GM23338 (cell line): ENCODE data around the gene DDX49. TPM values are rescaled to one million over a fixed set of nuclear protein-coding genes. Genes with fewer than 3 reads are reported as not detected.

ENCODE experiments used
- ATAC-seq: fragments of 200-7000 bp; cut with Tn5 transposase; 3 replicates; pipeline ENCODE4 v1.9.1; 2020
- DNase-seq: peaks from one replicate; pipeline ENCODE4 v3.0.0-alpha.2; 2015; ENCODE audit warnings: low spot score
- H2AFZ ChIP-seq: fragments of 200-600 bp; sonication (generic); 2 replicates; pipeline ENCODE4 v1.8.0; 2016; ENCODE audit warnings: antibody characterized with exemption, mild to moderate bottlenecking, moderate library complexity
- H3F3A ChIP-seq: fragments of 200-600 bp; sonication (generic); replicated peaks from 2 replicates; pipeline ENCODE4 v1.8.0; 2017; ENCODE audit warnings: antibody characterized with exemption, mixed run types, low read depth
- H3K27ac ChIP-seq: fragments of 200-600 bp; sonication (generic); 2 replicates; pipeline ENCODE4 v1.6.1; 2016; ENCODE audit warnings: low read depth
- H3K27me3 ChIP-seq: fragments of 200-600 bp; sonication (generic); 2 replicates; pipeline ENCODE4 v1.8.0; 2016; ENCODE audit warnings: mild to moderate bottlenecking, mixed run types, moderate library complexity; ENCODE audit not compliant: insufficient read depth
- H3K36me3 ChIP-seq: fragments of 200-600 bp; sonication (generic); 2 replicates; pipeline ENCODE4 v1.8.0; 2016; ENCODE audit warnings: mild to moderate bottlenecking; ENCODE audit not compliant: insufficient read depth
- H3K4me1 ChIP-seq: fragments of 200-600 bp; sonication (generic); 2 replicates; pipeline ENCODE4 v1.8.0; 2016; ENCODE audit warnings: mild to moderate bottlenecking, moderate library complexity; ENCODE audit not compliant: insufficient read depth
- H3K4me2 ChIP-seq: fragments of 200-600 bp; sonication (generic); 2 replicates; pipeline ENCODE4 v1.7.1; 2017; ENCODE audit warnings: mixed run types
- H3K4me3 ChIP-seq: fragments of 200-600 bp; sonication (generic); 2 replicates; pipeline ENCODE4 v1.6.1; 2016; ENCODE audit warnings: mixed run types
- H3K79me2 ChIP-seq: fragments of 200-600 bp; sonication (generic); replicated peaks from 2 replicates; pipeline ENCODE4 v1.8.0; 2017; ENCODE audit warnings: mild to moderate bottlenecking; ENCODE audit not compliant: insufficient read depth
- H3K9me2 ChIP-seq: fragments of 200-600 bp; sonication (generic); 2 replicates; pipeline ENCODE4 v1.8.0; 2017; ENCODE audit not compliant: insufficient read depth
- H4K20me1 ChIP-seq: fragments of 200-600 bp; sonication (generic); replicated peaks from 2 replicates; pipeline ENCODE4 v1.8.0; 2017; ENCODE audit warnings: mild to moderate bottlenecking; ENCODE audit not compliant: insufficient read depth
- H3K27ac Mint-ChIP-seq: 2 replicates; pipeline ENCODE4 v1.8.0; 2020; ENCODE audit warnings: inconsistent platforms, mild to moderate bottlenecking, moderate library complexity, mixed read lengths
- H3K27me3 Mint-ChIP-seq: 3 replicates; pipeline ENCODE4 v1.8.0; 2022; ENCODE audit warnings: low read depth, mild to moderate bottlenecking, moderate library complexity, mixed read lengths, inconsistent platforms; ENCODE audit not compliant: insufficient read depth, poor library complexity
- H3K36me3 Mint-ChIP-seq: 3 replicates; pipeline ENCODE4 v1.8.0; 2021; ENCODE audit warnings: low read depth, mild to moderate bottlenecking, inconsistent platforms, moderate library complexity, mixed read lengths
- H3K4me1 Mint-ChIP-seq: 3 replicates; pipeline ENCODE4 v1.8.0; 2020; ENCODE audit warnings: mild to moderate bottlenecking, inconsistent platforms, mixed read lengths
- H3K4me3 Mint-ChIP-seq: 3 replicates; pipeline ENCODE4 v1.8.0; 2021; ENCODE audit warnings: moderate library complexity, mild to moderate bottlenecking, inconsistent platforms, mixed read lengths
- H3K9me3 Mint-ChIP-seq: 3 replicates; pipeline ENCODE4 v1.8.0; 2020; ENCODE audit warnings: moderate library complexity, mild to moderate bottlenecking, inconsistent platforms, mixed read lengths
- NANOG ChIP-seq: IDR thresholded peaks from 2 replicates; pipeline ENCODE4 v1.6.1; 2016; ENCODE audit warnings: antibody characterized with exemption, borderline replicate concordance
- STAT1 ChIP-seq: IDR thresholded peaks from one replicate; pipeline ENCODE4 v1.6.1; 2016; ENCODE audit warnings: antibody characterized with exemption; ENCODE audit not compliant: unreplicated experiment
- ZNF114 ChIP-seq: fragments of 250-450 bp; sonication (Bioruptor Pico); IDR thresholded peaks from 2 replicates; pipeline ENCODE4 v1.5.0; 2020; ENCODE audit warnings: mild to moderate bottlenecking, moderate library complexity
- ZNF331 ChIP-seq: fragments of 250-450 bp; sonication (Bioruptor Pico); IDR thresholded peaks from 2 replicates; pipeline ENCODE4 v1.5.0; 2020; ENCODE audit warnings: low read depth, mild to moderate bottlenecking, moderate library complexity
- polyA plus RNA-seq: library from polyadenylated mRNA; unstranded; fragments of >200 nt; fragmentation: Nextera tagmentation; extraction: Ambion mirVana; gene quantifications from 2 replicates; pipeline ENCODE4 v1.2.1, GENCODE V29; 2016
- total RNA-seq: library from RNA; depleted of rRNA; stranded (reverse); fragments of >200 nt; shearing (Covaris generic); gene quantifications from 2 replicates; pipeline ENCODE4 v1.2.3, GENCODE V29; 2014
- TF ChIP-seq, protein P1 (sequence below): IDR thresholded peaks from 2 replicates; pipeline ENCODE4 v1.6.1; 2016; ENCODE audit warnings: antibody characterized with exemption
- TF ChIP-seq, protein P2 (sequence below): IDR thresholded peaks from one replicate; pipeline ENCODE4 v1.6.1; 2018; ENCODE audit warnings: antibody characterized with exemption; ENCODE audit not compliant: unreplicated experiment
- TF ChIP-seq, protein P3 (sequence below), 2 experiments: fragments of 200-600 bp in 1 of 2; sonication (generic) in 1 of 2; conservative IDR thresholded peaks; 2 replicates each; pipeline versions ENCODE4 v1.5.1 to v1.6.1; 2016 to 2017; ENCODE audit warnings: antibody characterized with exemption in 2 of 2, low read depth in 2 of 2, mild to moderate bottlenecking in 2 of 2, moderate library complexity in 1 of 2
- TF ChIP-seq, protein P4 (sequence below): fragments of 250-450 bp; sonication (Bioruptor Pico); IDR thresholded peaks from 2 replicates; pipeline ENCODE4 v1.5.0; 2020; ENCODE audit warnings: mild to moderate bottlenecking, moderate library complexity

DDX49 gene
- total and polyA plus RNA-seq, 2 experiments from 2014 or later = 40.2 to 75.3 TPM

DNA sequence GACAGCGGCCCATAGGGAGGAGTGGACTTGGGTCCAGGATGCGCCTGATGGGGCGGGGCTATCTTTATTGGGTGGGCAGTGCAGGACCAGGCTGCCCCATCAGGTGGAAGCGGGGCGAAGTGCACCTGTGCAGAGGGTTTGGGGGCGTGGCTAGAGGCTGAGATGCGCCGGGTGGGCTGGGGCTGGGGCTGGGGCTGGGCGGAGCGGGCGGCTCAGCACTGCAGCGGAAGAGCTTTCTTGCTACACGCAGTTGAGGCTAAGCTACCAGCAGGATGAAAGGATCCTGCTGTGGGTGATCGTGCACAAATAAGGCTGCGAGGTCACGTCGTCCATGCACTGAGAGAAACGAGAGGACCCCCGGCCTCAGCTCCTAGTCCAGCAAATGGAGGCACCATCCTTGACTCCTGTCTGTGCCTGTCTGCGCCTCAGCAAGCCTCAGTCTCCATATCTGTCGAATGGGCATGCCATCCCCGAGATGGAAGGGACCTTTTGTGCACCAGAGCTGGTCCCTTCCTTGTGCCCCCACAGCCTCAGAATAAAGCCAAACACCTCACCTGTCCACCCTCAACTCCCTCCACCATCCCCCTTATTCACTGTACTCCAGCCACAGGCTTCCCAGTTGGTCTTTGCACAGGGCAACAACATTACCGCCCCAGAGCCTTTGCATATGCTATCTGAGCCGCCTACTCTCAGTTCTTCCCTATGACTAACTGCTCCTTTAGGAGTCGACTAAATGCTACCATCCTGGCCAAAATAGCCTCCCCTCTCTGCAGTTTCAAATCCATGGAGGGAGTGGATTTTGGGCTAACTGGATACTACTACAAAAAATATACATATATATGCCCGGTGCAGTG, 42.5 kb downstream of the DDX49 start:
- Histone ChIP-seq H2AFZ (peak overlapping the region; percentile 80; the same call in 1 of the 2 replicates), H4K20me1 (no peaks in the 10 kb centered on the region), H3K27ac (no peak overlapping the region), H3K4me2 (peak overlapping the region; percentile 60), H3K4me1 (peaks cover 3% of the 10 kb centered on the region), H3K79me2 (no peaks in the 10 kb centered on the region), H3K9me2 (no peaks in the 10 kb centered on the region), H3K4me3 (peak overlapping the region; percentile 44; the same call in 1 of the 2 replicates), H3K36me3 (no peaks in the 10 kb centered on the region), H3K27me3 (no peaks in the 10 kb centered on the region), H3F3A (peaks cover 7% of the 10 kb centered on the region; the same call in 1 of the 2 replicates)
- peak; percentile 99 for DNase-seq
- Mint-ChIP-seq H3K4me1 (peaks cover 8% of the 10 kb centered on the region), H3K27ac (no peak overlapping the region), H3K9me3 (no peaks in the 10 kb centered on the region), H3K27me3 (peaks cover 7% of the 10 kb centered on the region), H3K4me3 (peak overlapping the region; percentile 18; the same call in 1 of the 3 replicates), H3K36me3 (no peaks in the 10 kb centered on the region)
- ATAC-seq = peak; percentile 96
- TF ChIP-seq, protein P1, sequence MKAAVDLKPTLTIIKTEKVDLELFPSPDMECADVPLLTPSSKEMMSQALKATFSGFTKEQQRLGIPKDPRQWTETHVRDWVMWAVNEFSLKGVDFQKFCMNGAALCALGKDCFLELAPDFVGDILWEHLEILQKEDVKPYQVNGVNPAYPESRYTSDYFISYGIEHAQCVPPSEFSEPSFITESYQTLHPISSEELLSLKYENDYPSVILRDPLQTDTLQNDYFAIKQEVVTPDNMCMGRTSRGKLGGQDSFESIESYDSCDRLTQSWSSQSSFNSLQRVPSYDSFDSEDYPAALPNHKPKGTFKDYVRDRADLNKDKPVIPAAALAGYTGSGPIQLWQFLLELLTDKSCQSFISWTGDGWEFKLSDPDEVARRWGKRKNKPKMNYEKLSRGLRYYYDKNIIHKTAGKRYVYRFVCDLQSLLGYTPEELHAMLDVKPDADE = no peak
- TF ChIP-seq NANOG (no peak), ZNF331 (CRISPR knock-in tag) (no peak), STAT1 (no peak), ZNF114 (CRISPR knock-in tag) (no peak)
- TF ChIP-seq, protein P2, sequence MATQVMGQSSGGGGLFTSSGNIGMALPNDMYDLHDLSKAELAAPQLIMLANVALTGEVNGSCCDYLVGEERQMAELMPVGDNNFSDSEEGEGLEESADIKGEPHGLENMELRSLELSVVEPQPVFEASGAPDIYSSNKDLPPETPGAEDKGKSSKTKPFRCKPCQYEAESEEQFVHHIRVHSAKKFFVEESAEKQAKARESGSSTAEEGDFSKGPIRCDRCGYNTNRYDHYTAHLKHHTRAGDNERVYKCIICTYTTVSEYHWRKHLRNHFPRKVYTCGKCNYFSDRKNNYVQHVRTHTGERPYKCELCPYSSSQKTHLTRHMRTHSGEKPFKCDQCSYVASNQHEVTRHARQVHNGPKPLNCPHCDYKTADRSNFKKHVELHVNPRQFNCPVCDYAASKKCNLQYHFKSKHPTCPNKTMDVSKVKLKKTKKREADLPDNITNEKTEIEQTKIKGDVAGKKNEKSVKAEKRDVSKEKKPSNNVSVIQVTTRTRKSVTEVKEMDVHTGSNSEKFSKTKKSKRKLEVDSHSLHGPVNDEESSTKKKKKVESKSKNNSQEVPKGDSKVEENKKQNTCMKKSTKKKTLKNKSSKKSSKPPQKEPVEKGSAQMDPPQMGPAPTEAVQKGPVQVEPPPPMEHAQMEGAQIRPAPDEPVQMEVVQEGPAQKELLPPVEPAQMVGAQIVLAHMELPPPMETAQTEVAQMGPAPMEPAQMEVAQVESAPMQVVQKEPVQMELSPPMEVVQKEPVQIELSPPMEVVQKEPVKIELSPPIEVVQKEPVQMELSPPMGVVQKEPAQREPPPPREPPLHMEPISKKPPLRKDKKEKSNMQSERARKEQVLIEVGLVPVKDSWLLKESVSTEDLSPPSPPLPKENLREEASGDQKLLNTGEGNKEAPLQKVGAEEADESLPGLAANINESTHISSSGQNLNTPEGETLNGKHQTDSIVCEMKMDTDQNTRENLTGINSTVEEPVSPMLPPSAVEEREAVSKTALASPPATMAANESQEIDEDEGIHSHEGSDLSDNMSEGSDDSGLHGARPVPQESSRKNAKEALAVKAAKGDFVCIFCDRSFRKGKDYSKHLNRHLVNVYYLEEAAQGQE = no peak
- TF ChIP-seq, protein P3, sequence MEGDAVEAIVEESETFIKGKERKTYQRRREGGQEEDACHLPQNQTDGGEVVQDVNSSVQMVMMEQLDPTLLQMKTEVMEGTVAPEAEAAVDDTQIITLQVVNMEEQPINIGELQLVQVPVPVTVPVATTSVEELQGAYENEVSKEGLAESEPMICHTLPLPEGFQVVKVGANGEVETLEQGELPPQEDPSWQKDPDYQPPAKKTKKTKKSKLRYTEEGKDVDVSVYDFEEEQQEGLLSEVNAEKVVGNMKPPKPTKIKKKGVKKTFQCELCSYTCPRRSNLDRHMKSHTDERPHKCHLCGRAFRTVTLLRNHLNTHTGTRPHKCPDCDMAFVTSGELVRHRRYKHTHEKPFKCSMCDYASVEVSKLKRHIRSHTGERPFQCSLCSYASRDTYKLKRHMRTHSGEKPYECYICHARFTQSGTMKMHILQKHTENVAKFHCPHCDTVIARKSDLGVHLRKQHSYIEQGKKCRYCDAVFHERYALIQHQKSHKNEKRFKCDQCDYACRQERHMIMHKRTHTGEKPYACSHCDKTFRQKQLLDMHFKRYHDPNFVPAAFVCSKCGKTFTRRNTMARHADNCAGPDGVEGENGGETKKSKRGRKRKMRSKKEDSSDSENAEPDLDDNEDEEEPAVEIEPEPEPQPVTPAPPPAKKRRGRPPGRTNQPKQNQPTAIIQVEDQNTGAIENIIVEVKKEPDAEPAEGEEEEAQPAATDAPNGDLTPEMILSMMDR (conservative IDR thresholded peaks at IDR 0.05; ENCODE audit: low read depth in 2 of 2) = peak in 1 of 2 experiments; percentile 33; a peak in 2 of 4 replicates
- TF ChIP-seq, protein P4, sequence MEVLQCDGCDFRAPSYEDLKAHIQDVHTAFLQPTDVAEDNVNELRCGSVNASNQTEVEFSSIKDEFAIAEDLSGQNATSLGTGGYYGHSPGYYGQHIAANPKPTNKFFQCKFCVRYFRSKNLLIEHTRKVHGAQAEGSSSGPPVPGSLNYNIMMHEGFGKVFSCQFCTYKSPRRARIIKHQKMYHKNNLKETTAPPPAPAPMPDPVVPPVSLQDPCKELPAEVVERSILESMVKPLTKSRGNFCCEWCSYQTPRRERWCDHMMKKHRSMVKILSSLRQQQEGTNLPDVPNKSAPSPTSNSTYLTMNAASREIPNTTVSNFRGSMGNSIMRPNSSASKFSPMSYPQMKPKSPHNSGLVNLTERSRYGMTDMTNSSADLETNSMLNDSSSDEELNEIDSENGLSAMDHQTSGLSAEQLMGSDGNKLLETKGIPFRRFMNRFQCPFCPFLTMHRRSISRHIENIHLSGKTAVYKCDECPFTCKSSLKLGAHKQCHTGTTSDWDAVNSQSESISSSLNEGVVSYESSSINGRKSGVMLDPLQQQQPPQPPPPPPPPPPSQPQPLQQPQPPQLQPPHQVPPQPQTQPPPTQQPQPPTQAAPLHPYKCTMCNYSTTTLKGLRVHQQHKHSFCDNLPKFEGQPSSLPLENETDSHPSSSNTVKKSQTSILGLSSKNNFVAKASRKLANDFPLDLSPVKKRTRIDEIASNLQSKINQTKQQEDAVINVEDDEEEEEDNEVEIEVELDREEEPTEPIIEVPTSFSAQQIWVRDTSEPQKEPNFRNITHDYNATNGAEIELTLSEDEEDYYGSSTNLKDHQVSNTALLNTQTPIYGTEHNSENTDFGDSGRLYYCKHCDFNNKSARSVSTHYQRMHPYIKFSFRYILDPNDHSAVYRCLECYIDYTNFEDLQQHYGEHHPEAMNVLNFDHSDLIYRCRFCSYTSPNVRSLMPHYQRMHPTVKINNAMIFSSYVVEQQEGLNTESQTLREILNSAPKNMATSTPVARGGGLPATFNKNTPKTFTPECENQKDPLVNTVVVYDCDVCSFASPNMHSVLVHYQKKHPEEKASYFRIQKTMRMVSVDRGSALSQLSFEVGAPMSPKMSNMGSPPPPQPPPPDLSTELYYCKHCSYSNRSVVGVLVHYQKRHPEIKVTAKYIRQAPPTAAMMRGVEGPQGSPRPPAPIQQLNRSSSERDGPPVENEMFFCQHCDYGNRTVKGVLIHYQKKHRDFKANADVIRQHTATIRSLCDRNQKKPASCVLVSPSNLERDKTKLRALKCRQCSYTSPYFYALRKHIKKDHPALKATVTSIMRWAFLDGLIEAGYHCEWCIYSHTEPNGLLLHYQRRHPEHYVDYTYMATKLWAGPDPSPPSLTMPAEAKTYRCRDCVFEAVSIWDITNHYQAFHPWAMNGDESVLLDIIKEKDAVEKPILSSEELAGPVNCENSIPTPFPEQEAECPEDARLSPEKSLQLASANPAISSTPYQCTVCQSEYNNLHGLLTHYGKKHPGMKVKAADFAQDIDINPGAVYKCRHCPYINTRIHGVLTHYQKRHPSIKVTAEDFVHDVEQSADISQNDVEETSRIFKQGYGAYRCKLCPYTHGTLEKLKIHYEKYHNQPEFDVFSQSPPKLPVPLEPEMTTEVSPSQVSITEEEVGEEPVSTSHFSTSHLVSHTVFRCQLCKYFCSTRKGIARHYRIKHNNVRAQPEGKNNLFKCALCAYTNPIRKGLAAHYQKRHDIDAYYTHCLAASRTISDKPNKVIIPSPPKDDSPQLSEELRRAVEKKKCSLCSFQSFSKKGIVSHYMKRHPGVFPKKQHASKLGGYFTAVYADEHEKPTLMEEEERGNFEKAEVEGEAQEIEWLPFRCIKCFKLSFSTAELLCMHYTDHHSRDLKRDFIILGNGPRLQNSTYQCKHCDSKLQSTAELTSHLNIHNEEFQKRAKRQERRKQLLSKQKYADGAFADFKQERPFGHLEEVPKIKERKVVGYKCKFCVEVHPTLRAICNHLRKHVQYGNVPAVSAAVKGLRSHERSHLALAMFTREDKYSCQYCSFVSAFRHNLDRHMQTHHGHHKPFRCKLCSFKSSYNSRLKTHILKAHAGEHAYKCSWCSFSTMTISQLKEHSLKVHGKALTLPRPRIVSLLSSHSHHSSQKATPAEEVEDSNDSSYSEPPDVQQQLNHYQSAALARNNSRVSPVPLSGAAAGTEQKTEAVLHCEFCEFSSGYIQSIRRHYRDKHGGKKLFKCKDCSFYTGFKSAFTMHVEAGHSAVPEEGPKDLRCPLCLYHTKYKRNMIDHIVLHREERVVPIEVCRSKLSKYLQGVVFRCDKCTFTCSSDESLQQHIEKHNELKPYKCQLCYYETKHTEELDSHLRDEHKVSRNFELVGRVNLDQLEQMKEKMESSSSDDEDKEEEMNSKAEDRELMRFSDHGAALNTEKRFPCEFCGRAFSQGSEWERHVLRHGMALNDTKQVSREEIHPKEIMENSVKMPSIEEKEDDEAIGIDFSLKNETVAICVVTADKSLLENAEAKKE = no peak
